SHP77 (cell line): ENCODE data around the gene EHMT1.

ENCODE experiments used
- DNase-seq, 2 experiments: peaks; one replicate each; lab custom pipeline; 2025; lab: John Stamatoyannopoulos, UW

EHMT1 gene

DNA sequence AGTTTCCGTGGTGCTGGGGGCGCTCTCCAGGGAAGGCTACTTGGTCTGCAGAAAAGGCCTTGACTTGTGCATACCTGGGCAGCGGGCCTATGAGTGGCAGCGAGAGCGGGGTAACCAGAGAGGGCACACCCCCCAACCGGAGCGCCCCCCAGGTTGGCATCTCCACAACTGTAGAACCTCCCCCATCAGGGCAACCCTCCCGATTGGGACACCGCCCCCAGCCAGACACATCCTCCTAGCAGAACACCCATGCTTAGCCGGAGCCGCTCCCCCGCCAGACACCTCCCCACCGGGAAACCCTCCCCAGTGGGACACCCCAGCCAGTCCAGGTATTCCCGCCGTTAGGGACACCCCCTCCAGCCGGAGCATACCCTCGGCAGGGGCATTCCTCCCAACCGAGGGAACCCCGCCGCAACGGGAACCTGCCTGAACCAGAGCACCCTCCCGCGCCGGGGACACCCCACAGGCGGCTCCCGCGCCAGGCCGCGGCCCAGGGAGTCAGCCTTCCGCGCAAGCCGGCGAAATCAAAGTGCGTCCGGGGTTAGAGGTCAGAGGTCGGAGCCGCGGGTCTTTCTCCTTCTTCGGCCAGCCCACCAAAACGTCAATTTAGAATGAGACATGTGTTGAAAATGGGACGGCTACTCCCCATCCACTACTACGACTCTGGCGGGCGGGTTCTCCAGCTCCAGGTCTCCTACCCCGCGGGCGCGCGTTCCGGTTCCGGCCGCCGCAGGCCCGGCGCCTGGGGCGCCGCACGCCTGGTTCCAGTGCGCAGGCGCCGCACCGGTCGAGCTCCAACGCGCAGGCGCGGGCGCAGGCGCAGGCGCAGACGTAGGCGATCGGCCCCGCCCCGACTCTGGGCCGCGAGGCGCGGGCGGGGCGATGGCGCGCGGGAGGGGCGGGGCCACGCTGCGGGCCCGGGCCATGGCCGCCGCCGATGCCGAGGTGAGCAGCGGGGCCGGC lies at the start of gene EHMT1:
EHMT1 (plus strand) TSS at position 901 of the 963 bp plus-strand sequence; CDS start at position 925, 24 bp downstream.
- DNase-seq = peak; percentile 61 to 81

DNA sequence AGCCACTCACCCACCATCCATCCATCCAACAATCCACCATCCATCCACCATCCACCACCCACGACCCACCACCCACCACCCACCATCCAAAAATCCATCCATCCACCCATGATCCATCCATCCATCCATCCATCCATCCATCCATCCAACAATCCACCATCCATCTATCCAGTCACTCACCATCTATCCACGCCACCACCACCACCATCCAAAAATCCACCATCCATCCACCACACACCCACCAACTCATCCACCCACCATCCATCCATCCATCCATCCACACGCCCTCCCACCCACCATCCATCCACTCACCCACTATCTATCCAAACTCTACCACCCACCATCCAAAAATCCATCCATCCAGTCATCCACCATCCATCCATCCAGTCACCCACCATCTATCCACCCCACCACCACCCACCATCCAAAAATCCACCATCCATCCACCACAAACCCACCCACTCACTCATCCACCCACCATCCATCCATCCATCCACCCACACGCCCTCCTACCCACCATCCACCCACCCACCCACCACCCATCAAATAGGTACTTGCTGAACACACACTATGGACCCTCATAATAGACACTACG lies 49.1 kb upstream of the EHMT1 start:
- no peak for DNase-seq

DNA sequence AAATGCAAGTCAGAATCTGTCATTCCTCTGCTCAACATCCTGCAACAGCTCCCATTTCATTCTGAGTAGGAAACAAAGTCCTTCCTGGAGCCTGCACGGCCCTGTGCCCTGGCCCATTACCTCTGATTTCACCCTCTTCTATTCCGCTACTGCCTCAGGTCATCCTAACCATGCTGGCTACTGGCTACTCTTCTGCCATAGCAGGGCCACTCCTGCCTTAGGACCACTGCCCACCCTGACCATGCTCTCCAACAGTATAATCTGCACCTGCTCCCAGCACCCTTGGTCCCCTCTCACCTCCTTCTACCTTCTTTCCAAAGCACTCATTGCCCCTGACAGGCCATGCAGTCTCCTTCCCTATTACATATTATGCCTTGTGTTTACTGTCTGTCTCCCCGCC lies 48.2 kb upstream of the EHMT1 start:
- no peak for DNase-seq

DNA sequence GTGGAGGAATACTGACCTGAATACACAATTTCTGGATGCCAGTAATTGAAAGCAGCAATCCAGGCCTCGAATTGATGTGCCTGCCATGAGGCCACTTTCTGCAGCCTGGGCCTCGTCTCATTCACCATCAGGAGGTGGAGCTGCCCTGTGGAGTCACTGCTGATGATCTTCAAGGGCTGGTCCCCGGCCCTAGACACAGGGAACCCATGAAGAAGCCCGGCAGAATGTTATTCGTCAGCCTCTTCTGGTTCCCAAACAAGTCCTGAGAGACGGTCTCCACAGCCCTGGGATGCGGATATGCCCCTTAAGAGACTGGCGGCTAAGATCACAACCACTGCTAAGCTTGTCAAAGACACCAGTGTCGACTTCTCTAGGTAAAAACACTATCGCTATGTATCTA lies 44.6 kb upstream of the EHMT1 start:
- no peak for DNase-seq

DNA sequence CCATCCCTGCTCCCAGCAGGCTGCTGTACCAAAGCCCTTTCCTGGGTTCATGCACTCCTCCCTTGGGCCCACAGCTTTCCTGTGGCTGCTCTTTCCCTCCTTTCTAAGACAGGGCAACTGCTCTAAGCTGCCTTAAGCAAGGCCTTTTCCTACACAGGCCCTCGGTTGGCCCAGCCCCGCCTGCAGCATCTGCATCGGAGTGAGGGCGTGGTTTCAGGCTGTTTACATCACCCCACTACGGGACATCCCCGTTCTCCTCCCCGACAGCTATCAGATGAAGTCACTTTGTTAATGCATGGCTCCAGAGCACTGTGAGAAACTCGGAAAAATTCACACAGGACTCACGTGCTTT lies 43.5 kb upstream of the EHMT1 start:
- no peak for DNase-seq

DNA sequence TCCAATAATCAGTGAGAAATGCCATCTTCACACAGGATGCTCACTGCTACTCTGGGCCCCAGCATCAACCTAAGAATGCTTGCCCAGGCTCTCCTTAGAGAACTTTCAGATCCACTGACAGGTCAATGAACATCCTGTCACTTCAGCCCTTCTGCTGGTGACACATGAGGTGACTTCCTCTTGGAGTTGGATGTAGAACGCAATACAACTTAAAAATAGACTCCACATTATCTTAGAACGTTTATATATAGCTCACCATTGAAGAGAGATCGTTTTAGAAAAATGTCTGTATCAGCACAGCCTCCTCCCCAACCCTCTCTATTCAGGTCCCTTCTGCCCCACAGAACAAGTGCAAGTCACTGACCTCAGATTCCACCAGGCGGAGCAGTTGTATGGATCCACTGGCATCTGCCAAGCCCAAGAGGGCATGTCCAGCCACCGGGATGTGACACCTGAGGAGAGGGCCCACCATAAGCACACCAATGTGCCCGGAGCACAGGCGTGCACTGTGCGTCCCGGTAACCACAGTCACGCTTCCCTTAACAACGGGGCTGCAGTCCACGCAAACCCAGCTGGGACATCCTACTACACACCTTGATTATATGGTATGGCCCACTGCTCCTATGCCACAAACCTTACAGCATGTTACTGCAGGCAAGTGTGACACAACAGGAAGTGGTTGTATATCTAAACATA lies 42.9 kb upstream of the EHMT1 start:
- no peak for DNase-seq

DNA sequence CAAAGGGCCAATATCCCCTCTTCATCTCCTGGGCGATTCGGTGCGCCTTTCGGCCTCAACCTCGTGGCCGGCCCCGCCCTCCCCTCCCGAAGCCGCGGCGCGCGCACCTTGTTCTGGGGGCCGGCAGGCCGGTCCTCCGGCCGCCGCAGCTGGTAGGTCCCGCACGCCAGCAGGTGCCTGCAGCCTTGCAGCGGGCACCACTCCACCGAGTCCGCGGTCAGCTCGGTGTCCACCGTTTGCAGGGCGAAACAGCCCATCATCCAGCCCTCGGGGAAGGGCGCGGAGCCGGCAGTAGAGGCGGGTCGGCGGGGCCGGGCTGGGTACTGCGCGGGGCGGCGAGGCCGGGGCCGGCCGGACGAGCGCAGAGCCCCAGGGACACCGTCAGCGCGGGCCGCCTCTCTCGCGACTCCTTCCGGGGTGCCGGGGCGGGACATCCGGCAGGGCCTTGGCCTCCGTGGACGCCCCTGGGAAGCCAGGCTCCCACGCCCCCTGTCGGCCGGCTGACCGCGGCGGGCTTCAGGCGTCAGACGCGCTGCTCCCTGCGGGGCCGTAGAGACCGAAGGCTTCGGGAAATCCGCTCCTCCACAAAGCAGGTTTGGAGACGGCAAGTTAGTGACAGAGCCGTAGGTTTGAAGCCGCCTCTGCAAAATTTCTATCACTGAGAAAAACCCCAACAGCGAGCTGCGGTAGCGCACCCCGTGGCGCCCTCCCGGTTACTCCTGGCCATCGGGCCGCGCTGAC lies 40.1 kb upstream of the EHMT1 start, which contains the start of gene DPH7:
DPH7 (minus strand) TSS at position 408 of the 741 bp plus-strand sequence; CDS start at position 260, 148 bp downstream.
- DNase-seq = peak; percentile 92 to 93

DNA sequence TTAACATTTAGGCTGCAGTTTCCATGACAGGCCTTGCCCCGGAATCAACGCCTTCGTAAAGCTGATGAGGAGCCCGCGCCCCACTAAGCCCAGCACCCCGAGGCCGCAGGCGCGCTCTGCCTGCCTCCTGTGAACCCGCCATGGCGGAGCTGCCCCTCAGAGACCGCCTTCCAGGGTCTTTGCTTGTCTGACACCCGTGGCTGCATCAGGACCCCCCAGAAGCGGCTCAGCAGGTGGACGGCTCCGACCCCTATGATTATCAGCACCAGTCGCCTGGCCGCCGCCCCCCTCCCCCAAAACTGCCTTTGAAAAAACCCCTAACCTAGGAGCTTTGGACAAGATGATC lies 39.6 kb upstream of the EHMT1 start:
- DNase-seq = no peak

DNA sequence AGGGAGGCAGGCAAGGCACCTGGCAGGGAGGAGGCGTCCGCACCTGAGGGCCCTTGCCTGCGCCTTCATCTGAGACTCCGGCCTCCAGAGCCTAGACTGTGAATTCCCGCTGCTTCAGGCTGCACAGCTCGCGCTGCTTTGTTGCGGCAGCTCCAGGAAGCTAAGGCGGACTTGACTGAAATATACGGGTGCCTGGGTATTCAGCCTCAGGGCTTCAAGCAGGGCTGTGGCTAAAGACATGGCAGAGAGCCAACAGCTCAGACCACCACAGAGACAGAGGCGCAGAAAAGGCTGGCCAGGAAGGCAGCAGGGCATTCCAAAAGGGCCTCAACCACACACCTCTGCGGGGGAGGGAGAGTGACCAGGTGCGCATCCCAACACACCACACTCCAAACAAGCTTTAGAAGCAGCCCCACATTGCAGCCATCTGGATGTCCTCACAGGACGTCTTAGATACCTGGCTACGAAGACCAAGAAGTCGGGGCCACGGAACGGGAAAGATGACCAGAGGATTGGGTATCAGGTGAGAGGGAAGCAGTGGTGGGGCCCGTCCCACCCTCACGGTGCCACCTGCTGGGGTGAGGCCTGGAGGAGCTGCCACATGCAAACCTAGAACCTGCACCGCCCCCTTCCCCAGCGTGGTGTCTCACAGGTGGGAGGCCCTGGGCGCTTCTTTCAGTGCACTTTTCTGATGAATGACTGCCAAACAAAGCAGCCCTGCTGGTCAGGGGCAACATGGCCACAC lies 38.4 kb upstream of the EHMT1 start:
- no peak for DNase-seq

DNA sequence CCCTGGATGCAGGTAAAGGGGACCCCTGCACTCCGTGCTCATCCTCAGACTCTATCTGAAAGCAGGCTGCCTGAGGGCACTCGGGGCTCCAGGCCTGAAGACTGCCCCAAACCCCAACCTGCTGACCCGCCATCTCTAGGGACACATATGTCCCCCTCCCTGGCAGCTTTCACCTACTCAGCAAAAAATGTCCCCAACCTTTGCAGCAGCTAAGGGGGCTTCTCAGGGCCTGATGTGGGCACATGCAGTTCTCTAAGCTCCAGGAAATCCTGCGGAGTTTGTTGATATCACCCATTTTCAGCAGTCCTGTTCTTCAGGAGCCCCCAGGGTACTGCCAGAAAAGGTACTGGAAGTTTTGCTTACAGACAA lies 37.9 kb upstream of the EHMT1 start:
- DNase-seq = no peak

DNA sequence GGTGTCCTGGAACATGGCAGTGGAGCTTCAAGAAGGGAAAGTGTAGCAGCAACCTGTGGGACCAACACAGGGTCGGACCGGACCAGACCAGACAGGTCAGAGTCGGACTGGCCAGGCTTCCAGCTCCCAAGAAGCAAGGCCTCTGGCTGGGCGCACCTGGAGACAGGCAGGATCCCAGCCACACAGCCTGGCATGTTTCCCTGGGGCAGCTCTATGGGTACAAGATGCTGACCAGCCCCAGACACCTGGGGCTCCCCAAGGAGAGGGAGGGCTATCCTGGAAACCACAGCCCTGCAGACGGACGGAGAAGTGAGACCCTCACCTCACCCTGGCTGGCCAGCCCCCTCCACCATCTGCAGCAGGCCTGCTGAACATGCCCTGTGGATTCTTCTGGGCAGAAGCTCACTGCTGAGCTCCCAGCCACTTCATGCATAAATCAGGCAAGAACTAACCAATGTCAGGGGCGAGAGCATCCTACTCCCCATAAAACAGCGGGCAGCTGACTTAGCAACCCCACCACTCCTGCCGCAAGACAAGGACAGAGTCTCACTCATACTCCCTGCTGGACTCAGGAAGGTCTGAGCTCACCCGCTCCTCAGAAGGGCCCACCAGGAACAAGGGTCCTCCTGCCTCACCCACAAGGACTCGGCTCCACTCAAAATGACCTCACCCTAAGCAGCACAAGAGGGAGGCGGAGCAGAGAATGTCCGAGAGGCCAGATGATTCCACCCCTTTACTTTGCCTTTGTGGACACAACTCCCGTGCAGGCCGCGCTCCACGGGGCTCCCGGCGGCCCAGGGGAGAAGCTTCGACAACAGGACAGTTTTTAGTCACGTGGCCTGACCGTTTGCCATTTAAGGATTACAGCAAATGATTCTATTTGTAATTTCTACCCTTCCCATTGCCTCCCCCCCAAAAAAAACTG lies 37.2 kb upstream of the EHMT1 start:
- DNase-seq = no peak

DNA sequence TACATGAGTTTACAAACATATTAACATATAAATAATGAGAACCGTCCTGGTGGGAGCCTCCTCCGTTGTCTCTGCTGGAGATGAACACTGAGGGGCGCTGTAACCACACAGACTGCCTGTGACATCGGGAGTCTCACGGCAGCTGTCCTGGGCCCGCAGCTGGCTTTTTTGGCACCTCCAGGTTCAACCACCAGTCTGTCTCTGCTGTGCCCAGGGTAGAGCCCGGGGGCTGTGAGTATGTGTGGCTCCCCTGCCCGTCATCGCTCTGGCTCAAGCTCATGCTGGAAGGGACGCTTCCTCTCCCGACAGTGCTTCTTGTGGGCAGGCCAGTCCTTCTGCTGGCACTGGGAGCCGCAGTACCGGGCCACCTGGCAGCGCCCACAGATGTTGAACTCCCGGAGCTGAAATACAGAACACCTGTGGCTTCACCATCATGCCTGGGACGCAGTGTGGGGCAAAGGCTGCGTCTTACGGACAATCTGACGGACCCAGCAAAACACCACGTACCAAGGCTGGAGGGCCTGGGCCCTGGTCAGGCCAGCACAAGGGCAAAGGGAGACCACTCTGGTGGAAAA lies 36.4 kb upstream of the EHMT1 start:
- no peak for DNase-seq

DNA sequence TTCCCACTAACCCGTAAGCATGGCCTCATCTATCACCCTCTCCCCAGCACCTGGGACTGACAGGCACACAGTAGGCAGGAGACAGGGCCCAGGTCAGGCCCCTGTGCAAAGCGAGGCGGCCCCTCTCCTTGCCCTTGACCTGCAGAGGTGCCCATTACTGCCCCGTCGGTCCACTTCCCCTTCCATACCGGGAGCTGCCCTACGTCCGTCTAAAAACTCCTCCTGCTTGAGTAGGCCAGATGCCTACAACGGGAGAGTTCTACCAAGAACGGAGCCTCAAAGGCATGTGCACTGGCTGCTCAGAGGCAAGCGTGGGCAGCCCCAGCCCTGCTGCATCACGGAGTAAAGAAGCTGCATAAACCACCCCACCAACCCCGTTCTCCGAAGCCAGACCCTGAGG lies 35.5 kb upstream of the EHMT1 start:
- DNase-seq = no peak

DNA sequence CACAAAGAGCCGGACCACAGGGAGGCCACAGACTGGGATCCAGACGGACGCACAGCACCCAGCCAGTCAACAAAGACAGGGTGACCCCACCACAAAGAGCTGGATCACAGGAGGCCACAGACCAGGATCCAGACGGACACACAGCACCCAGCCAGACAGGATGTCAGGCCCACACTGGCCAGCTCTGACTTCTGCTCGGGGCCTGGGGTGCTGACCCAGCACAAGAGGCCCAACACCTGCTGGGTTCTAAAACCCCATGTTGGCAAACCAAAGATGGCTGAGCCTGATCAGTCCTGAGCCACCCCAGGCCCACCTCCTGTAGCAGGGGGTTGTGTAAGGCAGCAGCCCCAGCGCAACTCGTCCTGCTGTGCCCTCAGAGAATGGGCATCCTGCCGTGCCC lies 34.8 kb upstream of the EHMT1 start:
- no peak for DNase-seq

DNA sequence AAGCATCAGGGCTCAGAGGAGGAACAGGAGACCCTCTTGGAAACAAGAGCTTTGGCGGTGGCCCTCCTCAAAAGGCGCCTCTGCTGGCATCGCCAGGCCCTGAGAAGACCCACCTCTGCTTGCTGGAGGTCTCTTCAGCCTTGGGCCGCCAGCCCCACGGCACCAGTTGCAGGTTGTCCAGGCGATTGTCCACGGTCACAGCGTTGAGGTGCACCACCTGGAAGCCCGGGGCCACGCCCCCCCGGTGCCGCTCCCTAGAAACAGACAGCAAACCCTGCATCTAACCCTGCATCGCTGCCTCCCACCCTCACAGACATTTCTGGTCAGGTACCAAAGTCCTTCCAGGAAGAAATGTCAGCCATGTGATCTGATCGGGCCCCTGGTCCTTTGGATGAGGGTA lies 32.0 kb upstream of the EHMT1 start:
- no peak for DNase-seq

DNA sequence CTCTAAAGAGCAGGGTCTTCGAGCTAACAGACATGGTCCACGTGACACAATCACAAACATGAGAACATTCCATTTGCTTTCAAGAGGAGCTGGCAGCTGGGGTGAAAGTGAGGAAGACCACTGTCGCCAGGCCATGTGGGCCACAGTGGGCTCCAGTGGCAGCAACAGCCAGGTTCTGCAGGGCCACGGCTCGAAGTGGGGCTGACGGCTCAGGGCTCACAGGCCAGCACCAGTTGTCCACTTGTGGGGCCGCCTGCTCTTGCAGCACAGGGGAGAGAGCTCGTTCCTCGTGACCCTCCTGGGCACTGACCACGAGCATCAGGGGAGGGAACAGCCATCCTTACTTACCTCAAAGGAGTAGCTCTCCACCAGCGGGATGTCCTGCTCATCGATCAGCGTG lies 30.5 kb upstream of the EHMT1 start:
- no peak for DNase-seq

DNA sequence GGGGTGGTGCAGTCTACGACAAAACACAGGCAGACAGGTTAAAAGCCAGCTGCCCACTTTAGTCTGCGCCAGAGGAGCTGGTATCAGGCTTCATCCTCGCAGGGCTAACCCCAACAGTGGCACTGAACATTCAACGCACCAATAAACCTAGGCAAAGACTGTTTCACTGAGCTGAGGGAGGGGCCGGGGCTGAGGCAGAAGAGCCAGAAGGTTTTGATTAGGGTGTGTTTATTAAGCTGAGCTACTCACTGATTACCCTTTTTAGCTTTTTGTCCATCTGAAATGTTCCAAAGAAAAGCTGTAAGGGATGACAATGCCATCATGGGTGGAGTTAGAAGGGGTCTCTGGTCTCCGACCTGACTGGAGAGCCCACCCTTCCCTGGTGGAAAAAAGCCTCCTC lies 29.9 kb upstream of the EHMT1 start:
- DNase-seq = no peak

DNA sequence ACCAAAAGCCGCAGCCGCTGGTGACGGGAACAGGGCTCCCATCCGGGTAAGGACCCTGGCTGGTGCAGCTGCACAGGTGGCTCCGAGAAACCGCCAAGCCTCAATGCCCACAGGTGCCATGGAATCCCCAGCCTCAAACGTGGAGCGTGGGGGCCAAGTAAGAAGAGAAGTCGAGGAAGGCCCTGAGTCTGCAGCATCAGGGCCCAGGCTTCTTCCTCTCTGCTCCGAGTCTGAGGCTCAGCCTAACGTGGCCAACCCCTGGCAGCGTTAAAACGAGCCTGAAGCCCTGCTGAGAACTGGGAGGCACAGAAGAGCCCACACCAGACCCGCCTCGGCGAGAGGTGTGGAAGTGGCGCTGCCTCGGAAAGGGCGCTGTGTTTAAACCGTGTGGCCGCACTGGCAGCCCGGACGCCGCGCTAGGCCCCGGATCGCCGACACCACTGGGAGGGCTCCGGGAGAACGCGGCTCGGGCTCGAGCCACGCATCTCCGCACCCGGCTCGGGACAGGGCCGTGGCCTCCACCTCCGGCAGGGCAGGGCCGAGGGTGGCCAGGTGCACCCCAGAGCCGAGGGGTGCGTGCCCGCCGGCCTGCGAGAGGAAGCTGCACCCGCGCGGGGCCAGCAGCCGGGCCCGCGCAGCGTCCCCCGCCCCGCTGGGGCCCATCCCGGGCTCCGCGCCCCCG lies 29.2 kb upstream of the EHMT1 start:
- no peak for DNase-seq

DNA sequence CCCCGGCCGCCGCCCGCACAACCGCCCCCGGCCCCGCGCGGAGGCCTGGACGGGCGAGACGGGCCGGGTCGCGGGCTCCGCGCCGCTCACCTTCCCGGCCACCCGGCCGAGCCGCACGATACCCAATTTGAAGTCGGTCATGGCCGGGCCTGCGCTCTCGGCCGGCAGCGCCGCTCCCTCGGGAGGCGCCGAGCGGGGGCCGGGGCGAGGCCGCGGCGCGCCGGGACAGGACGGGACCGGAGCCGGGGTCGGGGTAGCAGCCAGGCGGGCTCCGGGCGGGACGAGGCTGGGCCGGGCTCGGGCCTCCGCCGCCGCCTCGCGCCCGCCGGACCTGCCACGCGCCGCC lies 28.7 kb upstream of the EHMT1 start:
- DNase-seq = no peak
